ENCODE results near the gene RSF1.

- no peak for TF ChIP-seq POLR2A (IDR thresholded peaks at IDR 0.05)
- TF ChIP-seq, protein P1, sequence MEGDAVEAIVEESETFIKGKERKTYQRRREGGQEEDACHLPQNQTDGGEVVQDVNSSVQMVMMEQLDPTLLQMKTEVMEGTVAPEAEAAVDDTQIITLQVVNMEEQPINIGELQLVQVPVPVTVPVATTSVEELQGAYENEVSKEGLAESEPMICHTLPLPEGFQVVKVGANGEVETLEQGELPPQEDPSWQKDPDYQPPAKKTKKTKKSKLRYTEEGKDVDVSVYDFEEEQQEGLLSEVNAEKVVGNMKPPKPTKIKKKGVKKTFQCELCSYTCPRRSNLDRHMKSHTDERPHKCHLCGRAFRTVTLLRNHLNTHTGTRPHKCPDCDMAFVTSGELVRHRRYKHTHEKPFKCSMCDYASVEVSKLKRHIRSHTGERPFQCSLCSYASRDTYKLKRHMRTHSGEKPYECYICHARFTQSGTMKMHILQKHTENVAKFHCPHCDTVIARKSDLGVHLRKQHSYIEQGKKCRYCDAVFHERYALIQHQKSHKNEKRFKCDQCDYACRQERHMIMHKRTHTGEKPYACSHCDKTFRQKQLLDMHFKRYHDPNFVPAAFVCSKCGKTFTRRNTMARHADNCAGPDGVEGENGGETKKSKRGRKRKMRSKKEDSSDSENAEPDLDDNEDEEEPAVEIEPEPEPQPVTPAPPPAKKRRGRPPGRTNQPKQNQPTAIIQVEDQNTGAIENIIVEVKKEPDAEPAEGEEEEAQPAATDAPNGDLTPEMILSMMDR (IDR thresholded peaks at IDR 0.05): no peak
Measured at GRCh38 chr11:77868744-77869143, 48.2 kb upstream of the RSF1 start.
